Keratinocyte (primary cell): ENCODE measurements around the gene LRRTM3. TPM values are rescaled to one million over a fixed set of nuclear protein-coding genes. Genes with fewer than 3 reads are reported as not detected.

Experiments used
- DNase-seq: peaks from one replicate; pipeline ENCODE4 v3.0.0-alpha.2; 2011; ENCODE audit warnings: low read depth, missing footprints, low spot score
- FAIRE-seq: peaks from 2 replicates; lab custom pipeline; 2011; peaks lifted over from hg19 to GRCh38; lab: Jason Lieb, UNC
- H2AFZ ChIP-seq: 2 replicates; pipeline ENCODE4 v1.6.0; 2012; ENCODE audit warnings: low read length, control low read depth, inconsistent platforms; ENCODE audit not compliant: control insufficient read depth
- H3K27ac ChIP-seq: 2 replicates; pipeline ENCODE4 v1.5.1; 2011; ENCODE audit warnings: low read length; ENCODE audit not compliant: control insufficient read depth, insufficient read depth
- H3K27me3 ChIP-seq: 3 replicates; pipeline ENCODE4 v1.6.0; 2011; ENCODE audit warnings: low read length; ENCODE audit not compliant: control insufficient read depth, insufficient read depth; ENCODE audit errors: extremely low read depth
- H3K36me3 ChIP-seq, 2 experiments: 2 replicates in 1 of 2; 3 replicates in 1 of 2; pipeline ENCODE4 v1.5.1; 2011; ENCODE audit warnings: low read length in 2 of 2, mild to moderate bottlenecking in 1 of 2; ENCODE audit not compliant: control insufficient read depth in 2 of 2, insufficient read depth in 2 of 2; ENCODE audit errors: extremely low read depth in 1 of 2
- H3K4me1 ChIP-seq: 3 replicates; pipeline ENCODE4 v1.5.1; 2011; ENCODE audit warnings: low read length; ENCODE audit not compliant: control insufficient read depth, insufficient read depth; ENCODE audit errors: extremely low read depth
- H3K4me2 ChIP-seq: 3 replicates; pipeline ENCODE4 v1.6.0; 2011; ENCODE audit warnings: low read depth, low read length; ENCODE audit not compliant: control insufficient read depth, insufficient read depth; ENCODE audit errors: extremely low read depth
- H3K4me3 ChIP-seq, 3 experiments: fragments of 200-600 bp in 1 of 3; sonication (generic) in 1 of 3; 2 replicates in 2 of 3; 3 replicates in 1 of 3; pipeline ENCODE4 v1.5.1; 2011 to 2016; ENCODE audit warnings: low read length in 3 of 3, mild to moderate bottlenecking in 3 of 3, control low read depth in 2 of 3, inconsistent platforms in 1 of 3, low read depth in 1 of 3, mixed read lengths in 1 of 3, mixed run types in 1 of 3, moderate library complexity in 1 of 3; ENCODE audit not compliant: control insufficient read depth in 2 of 3, insufficient read depth in 2 of 3; ENCODE audit errors: extremely low read depth in 1 of 3
- H3K79me2 ChIP-seq: 2 replicates; pipeline ENCODE4 v1.6.0; 2012; ENCODE audit warnings: low read length; ENCODE audit not compliant: control insufficient read depth, insufficient read depth
- H3K9ac ChIP-seq: 3 replicates; pipeline ENCODE4 v1.6.0; 2011; ENCODE audit warnings: low read length; ENCODE audit not compliant: control insufficient read depth, insufficient read depth; ENCODE audit errors: extremely low read depth
- H3K9me1 ChIP-seq: 3 replicates; pipeline ENCODE4 v1.6.0; 2011; ENCODE audit warnings: low read length; ENCODE audit not compliant: control insufficient read depth, insufficient read depth; ENCODE audit errors: extremely low read depth
- H3K9me3 ChIP-seq: 2 replicates; pipeline ENCODE4 v1.5.1; 2012; ENCODE audit warnings: low read depth, low read length; ENCODE audit not compliant: control insufficient read depth
- H4K20me1 ChIP-seq: 3 replicates; pipeline ENCODE4 v1.6.0; 2011; ENCODE audit warnings: low read length; ENCODE audit not compliant: control insufficient read depth, insufficient read depth; ENCODE audit errors: extremely low read depth
- CTCF ChIP-seq, 3 experiments: IDR thresholded peaks in 1 of 3; conservative IDR thresholded peaks in 1 of 3; optimal IDR thresholded peaks in 1 of 3; 2 replicates in 2 of 3; 3 replicates in 1 of 3; pipeline versions ENCODE3 to v1.5.1; 2011; ENCODE audit warnings: low read length in 3 of 3, mild to moderate bottlenecking in 3 of 3, moderate library complexity in 2 of 3, control low read depth in 1 of 3, inconsistent platforms in 1 of 3; ENCODE audit not compliant: insufficient read depth in 2 of 3; ENCODE audit errors: extremely low read depth in 1 of 3
- EZH2 ChIP-seq: IDR thresholded peaks from one replicate; pipeline ENCODE4 v1.6.1; 2012; ENCODE audit warnings: inconsistent platforms, mild to moderate bottlenecking, low read length, moderate library complexity
- dilution Hi-C: fragments of 300-500 bp; cut with MboI; formaldehyde crosslinking; loops from one replicate; pipeline ENCODE4 v1.7.0; 2020; ENCODE audit warnings: low sequenced_read_pairs; ENCODE audit not compliant: extremely low pct_ligation_motif_present
- polyA plus RNA-seq, 5 experiments: library from polyadenylated mRNA; depleted of rRNA in 3 of 5; stranded (reverse) in 3 of 5; stranded (forward) in 1 of 5; unstranded in 1 of 5; fragments of >200 nt; gene quantifications; 1 replicate in 1 of 5; 2 replicates in 3 of 5; 3 replicates in 1 of 5; pipeline versions ENCODE4 v1.2.1 to v1.2.3, GENCODE V29; 2011 to 2012; ENCODE audit warnings: missing spikeins in 2 of 5, low read depth in 1 of 5, low replicate concordance in 1 of 5

The LRRTM3 gene
- polyA plus RNA-seq, 1 donor (not counting 4 experiments of a cell fraction or from before 2014, with no cell fraction given) = not detected

- H3K27ac ChIP-seq = no peak overlapping the region
- no peaks in the 10 kb centered on the region for H3K79me2 ChIP-seq
- no peak overlapping the region for H3K4me2 ChIP-seq
- TF ChIP-seq CTCF (optimal IDR thresholded peaks at IDR 0.05 in 1 of 3, IDR thresholded peaks at IDR 0.05 in 1 of 3, conservative IDR thresholded peaks at IDR 0.05 in 1 of 3; ENCODE audit: extremely low read depth in 1 of 3, insufficient read depth in 2 of 3, low read length in 3 of 3) = no peak
- no peak for FAIRE-seq
- H3K9me3 ChIP-seq = no peaks in the 10 kb centered on the region
- H3K9ac ChIP-seq = no peak overlapping the region
- no peaks in the 10 kb centered on the region for H3K27me3 ChIP-seq
- dilution Hi-C loops = no loop called here
- no peak for DNase-seq
- H4K20me1 ChIP-seq = no peaks in the 10 kb centered on the region
- H3K4me3 ChIP-seq = no peak overlapping the region
- H3K4me1 ChIP-seq = no peaks in the 10 kb centered on the region
- no peaks in the 10 kb centered on the region for H3K9me1 ChIP-seq
- H2AFZ ChIP-seq = no peak overlapping the region
- H3K36me3 ChIP-seq = no peaks in the 10 kb centered on the region
Observed at GRCh38 chr10:67049988-67050387, 124.2 kb downstream of the LRRTM3 start.

GRCh38 chr10:67050415-67050814 lies 124.6 kb downstream of the LRRTM3 start:
- DNase-seq (no peak), FAIRE-seq (no peak)
- no peak for TF ChIP-seq EZH2
- no peak for TF ChIP-seq CTCF (optimal IDR thresholded peaks at IDR 0.05 in 1 of 3, IDR thresholded peaks at IDR 0.05 in 1 of 3, conservative IDR thresholded peaks at IDR 0.05 in 1 of 3; ENCODE audit: extremely low read depth in 1 of 3, insufficient read depth in 2 of 3, low read length in 3 of 3)
- H3K4me1 ChIP-seq = no peaks in the 10 kb centered on the region
- no peaks in the 10 kb centered on the region for H3K9me1 ChIP-seq
- H3K9ac ChIP-seq = no peak overlapping the region
- no peak overlapping the region for H2AFZ ChIP-seq
- H3K27me3 ChIP-seq = no peaks in the 10 kb centered on the region
- no peak overlapping the region for H3K27ac ChIP-seq
- no peaks in the 10 kb centered on the region for H3K9me3 ChIP-seq
- no peaks in the 10 kb centered on the region for H4K20me1 ChIP-seq
- H3K4me3 ChIP-seq = no peak overlapping the region
- no peak overlapping the region for H3K4me2 ChIP-seq
- dilution Hi-C loops = no loop called here
- H3K79me2 ChIP-seq = no peaks in the 10 kb centered on the region
- no peaks in the 10 kb centered on the region for H3K36me3 ChIP-seq
